NCI-H1436 treated with DMSO at 0.1 percent for 48 hours (cell line): ENCODE results near the gene PRPF40A.

Experiments used
- DNase-seq: peaks from one replicate; lab custom pipeline; 2025; lab: John Stamatoyannopoulos, UW

Gene PRPF40A

GRCh38 chr2:152649997-152650396 is 67.3 kb downstream of the PRPF40A start:
- no peak for DNase-seq

- no peak for DNase-seq
Observed at GRCh38 chr2:152648336-152648735, 68.9 kb downstream of the PRPF40A start.

DNA sequence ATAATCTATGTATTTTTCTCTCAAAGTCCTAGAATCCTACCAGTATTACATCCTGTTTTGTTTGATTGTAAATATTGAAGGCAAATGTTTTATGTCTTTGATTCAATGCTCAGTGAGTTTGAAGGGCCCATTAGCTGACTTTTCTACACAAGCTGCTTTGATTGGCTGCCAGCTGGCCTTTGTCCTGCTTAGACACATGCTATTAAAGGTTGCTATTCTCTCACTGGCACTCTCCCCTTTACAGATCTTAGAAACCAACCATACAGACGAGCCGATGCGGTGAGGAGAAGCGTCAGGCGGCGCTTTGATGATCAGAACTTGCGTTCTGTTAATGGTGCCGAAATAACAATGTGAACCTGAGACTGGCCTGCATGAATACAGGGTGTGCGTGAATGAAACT is 69.7 kb downstream of the PRPF40A start:
- peak; percentile 37 for DNase-seq

DNA sequence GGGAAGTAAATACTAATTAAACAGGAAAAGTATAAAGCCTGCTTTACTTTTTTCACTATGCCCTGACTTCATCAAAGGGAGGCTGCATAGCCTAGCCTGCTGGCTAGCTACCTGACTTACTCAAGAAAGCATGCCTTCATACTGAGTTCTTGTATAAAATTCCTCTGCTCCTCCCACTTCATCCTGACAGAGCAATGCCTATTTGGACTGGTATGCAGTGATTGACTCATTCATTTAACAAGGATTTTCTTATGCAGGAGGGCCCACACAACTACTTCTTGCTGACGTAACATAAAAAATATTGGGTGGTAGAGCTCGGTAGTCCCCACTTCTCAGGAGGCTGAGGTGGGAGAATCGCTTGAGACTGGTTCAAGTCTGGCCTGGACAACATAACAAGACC is 70.5 kb downstream of the PRPF40A start:
- DNase-seq, result no peak

DNA sequence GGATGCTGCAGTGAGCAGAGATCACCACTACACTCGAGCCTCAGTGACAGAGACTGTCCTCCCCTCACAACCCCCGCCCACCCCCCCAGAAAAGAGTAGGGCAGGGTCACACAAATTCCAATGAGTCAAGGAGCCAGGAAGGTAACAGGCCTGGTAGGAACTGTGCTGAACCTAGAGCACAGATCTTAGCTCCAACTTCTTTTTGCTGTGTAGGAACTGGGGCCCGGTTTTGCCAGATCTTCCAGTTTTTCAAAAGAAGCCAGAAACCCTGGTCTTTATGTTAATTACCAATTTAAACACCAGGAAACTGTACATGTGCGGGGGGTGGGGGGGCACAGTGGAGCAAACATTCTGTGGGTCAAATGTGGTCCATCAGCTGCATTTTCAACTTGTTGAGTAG is 71.0 kb downstream of the PRPF40A start:
- DNase-seq, result no peak

GRCh38 chr2:152644189-152644873 is 72.9 kb downstream of the PRPF40A start:
- no peak for DNase-seq

GRCh38 chr2:152638590-152638989 is 78.7 kb downstream of the PRPF40A start:
- no peak for DNase-seq

- DNase-seq, result no peak
Observed at GRCh38 chr2:152638056-152638455, 79.2 kb downstream of the PRPF40A start.

DNA sequence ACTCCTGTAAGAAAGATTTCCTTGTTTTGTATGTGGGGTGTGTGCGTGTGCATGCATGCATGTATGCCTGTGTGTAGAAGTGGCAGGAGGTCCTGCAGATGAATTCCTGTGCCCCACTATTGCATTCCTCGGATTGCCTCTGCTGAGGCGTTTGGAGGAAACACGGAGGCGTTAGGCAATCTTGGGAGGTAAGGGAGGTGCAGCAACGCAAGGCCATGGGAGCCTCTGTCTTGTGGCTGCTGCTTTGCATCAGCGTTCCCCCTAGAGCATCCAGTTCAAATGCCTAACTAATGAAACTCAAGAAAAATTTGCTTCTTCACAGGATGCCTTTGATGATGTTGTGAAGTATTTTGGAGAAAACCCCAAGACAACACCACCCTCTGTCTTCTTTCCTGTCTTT is 80.0 kb downstream of the PRPF40A start:
- no peak for DNase-seq

GRCh38 chr2:152635635-152636298 is 81.5 kb downstream of the PRPF40A start:
- DNase-seq, result no peak

DNA sequence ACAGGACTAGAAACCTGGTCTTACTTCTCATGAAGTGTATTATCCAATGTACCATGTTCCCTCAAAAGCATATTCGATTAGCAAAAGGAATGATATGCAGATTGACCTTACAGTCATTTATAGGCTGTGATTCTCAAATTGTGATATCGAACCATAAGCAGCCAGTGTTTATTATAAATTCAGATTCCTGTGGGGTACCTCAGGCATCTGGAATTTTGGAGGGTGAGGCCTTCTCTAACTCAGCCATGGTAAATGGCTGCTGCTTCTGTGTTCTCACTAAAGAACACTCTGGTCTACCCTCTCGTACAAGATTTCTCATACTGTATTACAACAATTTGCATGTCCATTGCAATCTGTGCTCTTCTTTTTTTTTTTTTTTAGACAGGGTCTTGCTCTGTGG is 84.5 kb downstream of the PRPF40A start:
- no peak for DNase-seq

DNA sequence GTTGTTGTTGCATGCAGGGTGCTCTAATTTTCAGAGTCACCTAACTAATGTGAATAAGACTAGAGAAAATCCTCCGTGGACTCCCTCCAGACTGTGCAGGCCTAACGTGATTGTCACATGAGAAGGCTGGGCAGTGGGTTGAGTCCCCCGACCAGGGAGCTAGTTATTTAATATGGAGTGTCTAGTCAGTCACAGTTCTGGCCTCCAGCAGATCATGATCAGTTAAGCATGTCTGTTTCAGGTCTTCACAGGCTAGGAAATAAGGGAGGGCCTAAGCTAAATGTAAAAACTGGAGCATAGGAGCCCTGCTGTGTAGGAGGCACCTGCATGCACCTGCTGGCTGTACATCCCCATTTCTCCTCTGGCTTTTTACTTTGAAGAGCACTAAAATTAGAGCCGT is 86.8 kb downstream of the PRPF40A start:
- no peak for DNase-seq

- DNase-seq, result no peak
Observed at GRCh38 chr2:152629202-152629601, 88.1 kb downstream of the PRPF40A start.

DNA sequence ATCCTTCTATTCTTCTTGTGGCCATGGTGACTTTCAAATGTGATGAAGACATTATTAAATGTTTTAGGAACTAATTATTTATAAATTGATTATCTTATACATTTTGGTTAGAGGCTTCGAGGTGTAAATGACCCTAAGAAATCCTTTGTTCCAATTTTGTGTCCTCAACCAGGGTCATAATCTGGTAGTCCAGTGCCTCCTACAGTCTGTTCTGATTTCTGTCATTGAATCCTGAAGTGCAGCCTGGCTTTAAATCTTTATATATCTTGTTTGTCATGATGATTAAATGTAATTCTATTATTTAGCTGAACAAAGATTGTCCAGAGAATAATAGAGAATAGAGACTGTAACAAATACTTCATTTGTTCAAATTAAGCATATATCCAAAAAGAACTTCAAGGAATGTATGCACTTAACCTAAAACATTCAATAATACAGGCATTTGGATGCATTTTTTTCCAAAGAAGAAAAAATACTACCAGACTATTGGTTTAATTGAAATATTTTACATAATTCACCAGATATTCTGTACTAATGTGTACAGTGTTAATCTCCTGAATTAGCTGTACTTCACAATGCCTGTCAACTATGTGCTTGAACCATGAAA is 89.8 kb downstream of the PRPF40A start:
- DNase-seq, result no peak

GRCh38 chr2:152626911-152627339 is 90.3 kb downstream of the PRPF40A start:
- DNase-seq, result no peak

DNA sequence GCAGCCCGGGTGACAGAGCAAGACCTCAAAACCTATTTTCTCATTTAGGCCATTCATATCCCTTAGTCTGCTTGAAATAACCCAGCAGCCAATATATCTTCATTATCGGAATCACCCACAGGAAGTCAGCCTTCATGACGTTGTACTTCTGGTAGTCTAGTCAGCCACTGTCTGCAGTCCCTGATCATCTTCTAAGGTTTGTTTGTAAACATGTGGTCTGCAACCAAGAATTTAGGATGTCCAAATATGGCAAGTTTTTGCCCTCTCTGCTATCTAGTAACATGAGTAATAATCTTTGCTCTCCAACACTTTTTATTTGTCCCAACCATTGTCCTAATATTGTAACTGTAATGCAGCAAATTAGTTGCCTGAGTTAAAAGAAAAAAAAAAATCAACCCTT is 92.5 kb downstream of the PRPF40A start:
- DNase-seq, result no peak

DNA sequence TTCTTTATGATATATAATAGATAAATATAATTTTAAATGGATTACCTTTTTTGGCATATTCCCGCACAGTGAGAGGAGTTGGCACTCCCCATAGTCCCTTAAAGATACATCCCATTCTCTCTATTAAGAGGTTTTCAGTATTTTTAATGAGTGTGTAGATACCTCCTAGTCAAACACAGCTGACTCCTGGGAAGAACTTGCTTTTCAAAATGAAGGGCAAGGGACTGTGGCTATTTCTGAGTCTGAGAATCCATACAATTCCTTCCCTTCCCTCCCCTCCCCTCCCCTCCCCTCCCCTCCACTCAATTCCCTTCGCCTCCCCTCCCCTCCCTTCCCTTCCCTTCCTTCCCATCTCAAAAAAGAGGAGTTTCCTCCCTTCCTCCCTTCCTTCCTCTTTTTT is 93.5 kb downstream of the PRPF40A start:
- no peak for DNase-seq

GRCh38 chr2:152623076-152623740 is 94.1 kb downstream of the PRPF40A start:
- DNase-seq, result no peak

- no peak for DNase-seq
Observed at GRCh38 chr2:152622219-152622618, 95.0 kb downstream of the PRPF40A start.

- DNase-seq, result no peak
Observed at GRCh38 chr2:152620985-152621384, 96.3 kb downstream of the PRPF40A start.

GRCh38 chr2:152620208-152620607 is 97.1 kb downstream of the PRPF40A start:
- no peak for DNase-seq

DNA sequence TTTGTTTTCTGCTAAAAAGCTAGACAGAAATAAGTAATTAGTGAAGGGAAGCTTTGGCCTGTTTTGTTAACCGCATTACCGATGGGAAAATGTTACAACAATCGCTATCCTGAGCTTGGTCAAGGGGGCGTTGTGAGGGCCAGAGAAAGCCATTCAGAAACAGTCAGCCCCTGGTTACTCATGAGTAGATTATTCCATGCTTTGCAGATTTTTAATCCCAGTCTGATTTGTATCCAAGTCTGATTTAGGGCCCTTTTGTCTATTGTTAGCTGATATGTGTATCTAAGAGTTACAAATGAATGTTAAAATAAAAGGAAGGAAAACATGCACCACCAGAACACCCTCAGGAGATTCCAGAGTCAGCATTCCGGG is 99.1 kb downstream of the PRPF40A start:
- DNase-seq, result no peak
